Lung (tissue), 12 donors: ENCODE results near the gene HILPDA. TPM values are rescaled to one million over a fixed set of nuclear protein-coding genes. Genes with fewer than 3 reads are reported as not detected.

Experiments used
- ATAC-seq: fragments of 200-7000 bp; cut with Tn5 transposase; one replicate; pipeline ENCODE4 v1.9.1; 2020; ENCODE audit warnings: moderate number of reproducible peaks; ENCODE audit not compliant: insufficient read depth, low FRiP score
- DNase-seq, 3 donors: peaks; one replicate each; pipeline ENCODE4 v3.0.0-alpha.2; 2013 to 2017
- H3K27ac ChIP-seq, 2 donors: one replicate each; pipeline ENCODE4 v1.5.1; 2013; ENCODE audit warnings: mild to moderate bottlenecking in 2 of 2, moderate library complexity in 2 of 2, control low read depth in 1 of 2, inconsistent platforms in 1 of 2, low read depth in 1 of 2, low read length in 1 of 2
- H3K27me3 ChIP-seq, 3 donors: one replicate each; pipeline ENCODE4 v1.5.1; 2013; ENCODE audit warnings: low read length in 2 of 3; ENCODE audit not compliant: control insufficient read depth in 3 of 3, insufficient read depth in 3 of 3
- H3K36me3 ChIP-seq, 4 donors: one replicate each; pipeline ENCODE4 v1.5.1; 2013; ENCODE audit warnings: low read length in 4 of 4, mild to moderate bottlenecking in 1 of 4, moderate library complexity in 1 of 4; ENCODE audit not compliant: control insufficient read depth in 4 of 4, insufficient read depth in 4 of 4
- H3K4me1 ChIP-seq, 5 donors: one replicate each; pipeline ENCODE4 v1.5.1; 2013; ENCODE audit warnings: low read length in 5 of 5, mild to moderate bottlenecking in 2 of 5, moderate library complexity in 1 of 5; ENCODE audit not compliant: control insufficient read depth in 5 of 5, insufficient read depth in 5 of 5
- H3K4me3 ChIP-seq: one replicate; pipeline ENCODE4 v1.5.1; 2013; ENCODE audit warnings: mild to moderate bottlenecking, control low read depth, moderate library complexity
- H3K9ac ChIP-seq, 2 donors: one replicate each; pipeline ENCODE4 v1.5.1; 2013; ENCODE audit warnings: low read length in 2 of 2, control low read depth in 1 of 2; ENCODE audit not compliant: insufficient read depth in 1 of 2
- H3K9me3 ChIP-seq, 4 donors: one replicate each; pipeline ENCODE4 v1.5.1; 2013; ENCODE audit warnings: low read length in 3 of 4, mild to moderate bottlenecking in 1 of 4, moderate library complexity in 1 of 4; ENCODE audit not compliant: control insufficient read depth in 4 of 4, insufficient read depth in 3 of 4
- WGBS, 2 donors: extraction: QIAGEN DNeasy Blood & Tissue Kit; methylation state at CpG; one replicate each; pipeline ENCODE4 v1.1.7; 2013; 5-methylcytosine and 5-hydroxymethylcytosine counted together
- polyA plus RNA-seq, 2 donors: library from polyadenylated mRNA; stranded (reverse); fragments of 200-250 nt; gene quantifications; one replicate each; pipeline ENCODE4 v1.2.1, GENCODE V29; 2013
- total RNA-seq, 2 donors: library from RNA; depleted of rRNA in 1 of 2; stranded (reverse); fragments of >200 nt in 1 of 2; gene quantifications; one replicate each; pipeline ENCODE4 v1.2.1, GENCODE V29; 2014 to 2021
- TF ChIP-seq, protein P1 (sequence below): IDR thresholded peaks from 2 replicates; pipeline ENCODE4 v1.5.1; 2012; ENCODE audit warnings: mild to moderate bottlenecking; ENCODE audit errors: control extremely low read depth, extremely low read depth
- donor health status: control.
- donor health status: control.
- donor health status: Bipolar disorder and iron deficiency.
- donor health status: healthy.
- donor health status: DM: yes; HTN: yes; CAD: no.

Gene HILPDA
- total and polyA plus RNA-seq, 4 donors, result 6.6 to 61.9 (median 13.2) TPM

DNA sequence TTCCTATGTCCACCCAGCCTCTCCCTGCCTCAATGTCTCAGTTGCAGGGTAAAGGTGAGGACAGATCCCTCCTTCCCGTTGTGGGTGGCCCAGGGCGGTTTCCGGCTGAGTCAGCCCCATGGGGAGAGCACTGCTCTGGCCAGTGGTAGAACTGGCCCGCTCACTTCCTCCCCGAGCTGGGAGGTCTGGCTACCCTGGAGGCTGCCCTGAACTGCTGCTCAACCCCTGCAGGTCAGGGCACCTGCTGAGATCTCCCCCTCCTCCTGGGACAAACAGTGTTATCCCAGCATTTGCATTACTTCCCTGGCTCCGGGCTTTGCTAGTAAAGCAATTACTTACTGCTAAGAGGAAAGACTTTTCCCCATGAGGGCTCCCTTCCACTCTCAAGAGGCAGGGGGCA, 24.5 kb upstream of the HILPDA start:
- TF ChIP-seq, protein P1, sequence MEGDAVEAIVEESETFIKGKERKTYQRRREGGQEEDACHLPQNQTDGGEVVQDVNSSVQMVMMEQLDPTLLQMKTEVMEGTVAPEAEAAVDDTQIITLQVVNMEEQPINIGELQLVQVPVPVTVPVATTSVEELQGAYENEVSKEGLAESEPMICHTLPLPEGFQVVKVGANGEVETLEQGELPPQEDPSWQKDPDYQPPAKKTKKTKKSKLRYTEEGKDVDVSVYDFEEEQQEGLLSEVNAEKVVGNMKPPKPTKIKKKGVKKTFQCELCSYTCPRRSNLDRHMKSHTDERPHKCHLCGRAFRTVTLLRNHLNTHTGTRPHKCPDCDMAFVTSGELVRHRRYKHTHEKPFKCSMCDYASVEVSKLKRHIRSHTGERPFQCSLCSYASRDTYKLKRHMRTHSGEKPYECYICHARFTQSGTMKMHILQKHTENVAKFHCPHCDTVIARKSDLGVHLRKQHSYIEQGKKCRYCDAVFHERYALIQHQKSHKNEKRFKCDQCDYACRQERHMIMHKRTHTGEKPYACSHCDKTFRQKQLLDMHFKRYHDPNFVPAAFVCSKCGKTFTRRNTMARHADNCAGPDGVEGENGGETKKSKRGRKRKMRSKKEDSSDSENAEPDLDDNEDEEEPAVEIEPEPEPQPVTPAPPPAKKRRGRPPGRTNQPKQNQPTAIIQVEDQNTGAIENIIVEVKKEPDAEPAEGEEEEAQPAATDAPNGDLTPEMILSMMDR, result no peak
- Histone ChIP-seq H3K9me3 (no peaks in the 10 kb centered on the region), H3K4me3 (no peak overlapping the region), H3K4me1 (peaks cover 0 to 15% (median 0%) of the 10 kb centered on the region in 5 donors), H3K9ac (no peak overlapping the region), H3K27me3 (no peaks in the 10 kb centered on the region), H3K27ac (no peak overlapping the region), H3K36me3 (no peaks in the 10 kb centered on the region)
- ATAC-seq, result no peak
- no peak for DNase-seq
- 67 to 72% methylated on average over 6 of the region's 6 CpGs for WGBS, 2 donors

DNA sequence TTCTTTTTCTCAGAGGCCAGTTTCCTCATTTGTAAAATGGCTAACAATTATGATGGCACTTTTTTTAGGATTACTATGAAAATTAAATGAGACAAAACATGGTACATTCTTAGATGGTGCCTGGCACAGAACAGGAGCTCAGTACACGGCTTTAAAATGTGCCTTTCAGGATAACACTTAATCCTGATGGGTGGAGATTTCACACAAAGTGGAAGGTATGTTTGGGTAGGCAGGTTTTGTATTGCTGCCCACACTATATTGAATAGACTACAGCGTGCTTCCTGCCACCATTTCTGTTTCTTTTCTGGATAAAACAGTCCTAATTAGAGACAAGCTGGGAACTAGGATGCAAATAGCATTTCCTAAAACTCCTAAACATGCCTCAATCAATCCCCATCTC, 23.9 kb upstream of the HILPDA start:
- TF ChIP-seq, protein P1, result no peak
- no peaks in the 10 kb centered on the region for H3K36me3 ChIP-seq
- WGBS, 2 donors, result 85 to 86% methylated on average over 2 of the region's 2 CpGs
- ATAC-seq (no peak), DNase-seq (no peak)
- H3K27ac ChIP-seq, result no peak overlapping the region
- peaks cover 0 to 15% (median 0%) of the 10 kb centered on the region in 5 donors for H3K4me1 ChIP-seq
- no peak overlapping the region for H3K9ac ChIP-seq
- no peaks in the 10 kb centered on the region for H3K9me3 ChIP-seq
- no peak overlapping the region for H3K4me3 ChIP-seq
- no peaks in the 10 kb centered on the region for H3K27me3 ChIP-seq

DNA sequence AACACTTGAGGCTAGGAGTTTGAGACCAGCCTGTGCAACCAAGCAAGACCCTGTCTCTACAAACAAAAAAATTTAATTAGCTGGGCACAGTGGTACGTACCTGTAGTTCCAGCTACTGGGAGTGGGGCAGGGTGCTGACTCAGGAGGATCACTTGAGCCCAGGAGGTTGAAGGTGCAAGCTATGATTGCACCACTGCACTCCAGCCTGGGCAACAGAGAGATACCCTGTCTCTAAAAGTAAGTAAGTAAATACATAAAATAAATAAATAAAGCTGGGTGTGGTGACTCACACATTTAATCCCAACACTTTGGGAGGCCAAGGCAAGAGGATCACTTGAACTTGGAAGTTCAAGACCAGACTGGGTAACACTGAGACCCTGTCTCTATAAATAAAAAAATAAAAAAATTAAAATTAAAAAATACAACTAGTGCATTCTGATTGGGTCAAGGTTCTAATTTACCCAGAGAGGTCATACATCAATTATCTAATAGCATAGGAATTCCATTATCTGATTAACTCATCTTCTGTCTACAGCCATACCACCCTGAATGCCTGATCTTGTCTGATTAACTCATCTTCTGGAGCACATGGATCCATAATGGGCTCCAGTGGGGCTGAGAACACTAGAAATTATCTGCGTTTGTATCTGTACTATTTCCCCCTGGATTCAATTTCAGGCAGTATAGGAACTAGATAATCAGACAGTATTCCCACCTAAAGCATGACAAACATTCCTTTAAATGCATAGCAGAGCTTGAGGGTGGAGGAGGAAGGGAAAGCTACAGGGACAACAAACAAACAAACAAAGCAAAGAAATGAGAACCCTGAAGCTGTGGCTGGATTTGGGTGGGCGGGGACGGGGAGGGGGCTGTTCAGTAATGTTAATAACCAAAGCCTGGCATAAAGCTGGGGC, 21.0 kb upstream of the HILPDA start:
- H3K4me3 ChIP-seq, result no peak overlapping the region
- peaks cover 0 to 2% (median 0%) of the 10 kb centered on the region in 4 donors for H3K9me3 ChIP-seq
- DNase-seq (no peak), ATAC-seq (no peak)
- H3K27me3 ChIP-seq, result no peaks in the 10 kb centered on the region
- H3K9ac ChIP-seq, result no peak overlapping the region
- TF ChIP-seq, protein P1, result no peak
- no peaks in the 10 kb centered on the region for H3K36me3 ChIP-seq
- WGBS, 2 donors, result 76 to 82% methylated on average over 4 of the region's 4 CpGs
- H3K4me1 ChIP-seq, result peaks cover 0 to 15% (median 0%) of the 10 kb centered on the region in 5 donors
- H3K27ac ChIP-seq, result no peak overlapping the region
